ENCODE results near the gene CD36. TPM values are rescaled to one million over a fixed set of nuclear protein-coding genes. Genes with fewer than 3 reads are reported as not detected.

CD36 gene
- total RNA-seq, 1 experiment from 2014 or later, result 0.28 TPM

DNA sequence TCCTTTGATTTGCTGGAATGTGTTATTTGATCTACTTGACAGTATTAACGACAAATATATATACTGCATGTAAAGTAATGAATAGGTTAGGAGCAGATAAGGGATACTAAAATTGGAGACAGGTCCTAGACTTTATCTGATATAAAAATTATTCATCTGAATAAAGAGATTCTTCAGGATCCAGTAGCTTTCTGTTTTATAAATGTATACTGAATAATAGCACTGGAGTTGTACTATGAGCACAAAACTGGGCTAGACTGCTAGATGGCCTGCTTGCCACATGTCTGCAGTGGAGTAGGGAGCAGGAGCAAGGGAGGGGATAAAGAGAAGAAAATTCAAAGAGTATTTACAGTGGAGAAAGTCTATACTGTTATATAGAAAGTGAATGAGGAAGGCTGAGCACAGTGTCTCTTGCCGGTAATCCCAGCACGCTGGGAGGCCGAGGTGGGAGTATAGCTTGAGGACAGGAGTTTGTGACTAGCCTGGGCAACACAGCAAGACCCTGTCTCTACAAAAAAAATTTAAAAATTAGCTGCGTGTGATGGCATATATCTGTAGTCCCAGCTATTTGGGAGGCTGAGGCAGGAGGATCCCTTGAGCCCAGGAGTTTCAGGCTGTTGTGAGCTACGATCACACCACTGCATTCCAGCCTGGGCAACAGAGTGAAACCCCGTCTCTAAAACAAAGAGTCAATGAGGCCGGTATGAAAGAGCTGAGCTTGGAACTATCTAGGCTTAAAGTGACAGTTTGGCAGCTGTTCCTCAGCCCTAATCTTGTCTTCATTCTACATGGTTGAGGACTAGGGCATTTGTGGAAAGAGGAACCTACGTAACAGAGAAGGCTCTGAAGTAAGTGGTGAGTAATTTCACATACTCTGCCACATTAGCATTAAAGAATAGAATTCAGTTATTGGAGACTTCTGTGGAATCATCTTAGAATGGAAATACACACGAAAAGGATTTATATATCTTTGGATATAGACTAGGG is 41.8 kb downstream of the CD36 start:
- no peak overlapping the region for H3K27ac ChIP-seq (ENCODE audit: insufficient read length, low read depth, low read length)
- no peak overlapping the region for H3K23ac ChIP-seq (ENCODE audit: insufficient read length, low read depth, low read length)
- H3K79me1 ChIP-seq (ENCODE audit: insufficient read depth, low read depth, low read length, poor library complexity, severe bottlenecking), result no peaks in the 10 kb centered on the region
- no peak overlapping the region for H4K5ac ChIP-seq (ENCODE audit: insufficient read length, low read depth, low read length)
- no peak overlapping the region for H3T11ph ChIP-seq (ENCODE audit: low read length)
- H3K9ac ChIP-seq (ENCODE audit: extremely low read depth, insufficient read length, low read length), result no peak overlapping the region
- H2BK12ac ChIP-seq (ENCODE audit: insufficient read length, low read depth, low read length), result no peak overlapping the region
- no peak overlapping the region for H3K18ac ChIP-seq (ENCODE audit: insufficient read length, low read depth, low read length)
- Mint-ChIP-seq H3K27ac (peak overlapping the region in 1 of 3 experiments; percentile 13; a peak in 1 of 7 replicates), H3K36me3 (ENCODE audit: insufficient read depth in 1 of 3, low read depth in 3 of 3) (no peaks in the 10 kb centered on the region), H3K27me3 (ENCODE audit: low read depth) (no peaks in the 10 kb centered on the region), H3K9me3 (peaks cover 6% of the 10 kb centered on the region in 2 experiments; a peak in 3 of 5 replicates), H3K4me1 (no peaks in the 10 kb centered on the region), H3K4me3 (no peak overlapping the region; a peak in 1 of 5 replicates)
- H4K91ac ChIP-seq (ENCODE audit: insufficient read length, low read depth, low read length), result no peak overlapping the region
- no peak overlapping the region for H2BK15ac ChIP-seq (ENCODE audit: low read depth, low read length)
- H2BK120ac ChIP-seq (ENCODE audit: low read depth, low read length, poor library complexity, severe bottlenecking), result no peak overlapping the region
- H4K20me1 ChIP-seq (ENCODE audit: control insufficient read depth, insufficient read depth, insufficient read length), result no peaks in the 10 kb centered on the region
- H2AFZ ChIP-seq (ENCODE audit: low read length), result no peak overlapping the region
- no CpG with 5 or more reads among the region's 10 CpGs for WGBS (ENCODE audit: extremely low coverage, insufficient read length, low lambda C conversion rate)
- TF ChIP-seq, protein P1, sequence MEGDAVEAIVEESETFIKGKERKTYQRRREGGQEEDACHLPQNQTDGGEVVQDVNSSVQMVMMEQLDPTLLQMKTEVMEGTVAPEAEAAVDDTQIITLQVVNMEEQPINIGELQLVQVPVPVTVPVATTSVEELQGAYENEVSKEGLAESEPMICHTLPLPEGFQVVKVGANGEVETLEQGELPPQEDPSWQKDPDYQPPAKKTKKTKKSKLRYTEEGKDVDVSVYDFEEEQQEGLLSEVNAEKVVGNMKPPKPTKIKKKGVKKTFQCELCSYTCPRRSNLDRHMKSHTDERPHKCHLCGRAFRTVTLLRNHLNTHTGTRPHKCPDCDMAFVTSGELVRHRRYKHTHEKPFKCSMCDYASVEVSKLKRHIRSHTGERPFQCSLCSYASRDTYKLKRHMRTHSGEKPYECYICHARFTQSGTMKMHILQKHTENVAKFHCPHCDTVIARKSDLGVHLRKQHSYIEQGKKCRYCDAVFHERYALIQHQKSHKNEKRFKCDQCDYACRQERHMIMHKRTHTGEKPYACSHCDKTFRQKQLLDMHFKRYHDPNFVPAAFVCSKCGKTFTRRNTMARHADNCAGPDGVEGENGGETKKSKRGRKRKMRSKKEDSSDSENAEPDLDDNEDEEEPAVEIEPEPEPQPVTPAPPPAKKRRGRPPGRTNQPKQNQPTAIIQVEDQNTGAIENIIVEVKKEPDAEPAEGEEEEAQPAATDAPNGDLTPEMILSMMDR (conservative IDR thresholded peaks at IDR 0.05), result no peak
- DNase-seq, result no peak
- no peak overlapping the region for H4K8ac ChIP-seq (replicated peaks; ENCODE audit: insufficient read length, low read depth, low read length)
- H2AK5ac ChIP-seq (ENCODE audit: insufficient read length, low read length), result no peak overlapping the region
- no peak overlapping the region for H2BK20ac ChIP-seq (ENCODE audit: low read depth, low read length, poor library complexity, severe bottlenecking)
- no peak overlapping the region for H3K4ac ChIP-seq (ENCODE audit: low read depth, low read length)
- no peaks in the 10 kb centered on the region for H3K9me3 ChIP-seq (ENCODE audit: control insufficient read depth, low read depth, low read length)
- no peaks in the 10 kb centered on the region for H3K79me2 ChIP-seq (ENCODE audit: insufficient read depth, low read length)
- no peaks in the 10 kb centered on the region for H3K27me3 ChIP-seq (ENCODE audit: insufficient read depth, low read length)
- no peak overlapping the region for H3K4me2 ChIP-seq (ENCODE audit: insufficient read depth, insufficient read length, low read length)
- H3K23me2 ChIP-seq (ENCODE audit: insufficient read length, low read depth, low read length, poor library complexity, severe bottlenecking), result no peaks in the 10 kb centered on the region
- H3K4me1 ChIP-seq (ENCODE audit: insufficient read depth, low read length), result no peaks in the 10 kb centered on the region
- H3K14ac ChIP-seq (ENCODE audit: insufficient read depth, low read length), result no peak overlapping the region
- H3K56ac ChIP-seq (ENCODE audit: insufficient read length, low read depth, low read length), result no peak overlapping the region
- no peak overlapping the region for H2BK5ac ChIP-seq (ENCODE audit: insufficient read length, low read length)

Measured in H9 (cell line).